HepG2 (cell line): ENCODE results near the gene ABCC1. TPM values are rescaled to one million over a fixed set of nuclear protein-coding genes. Genes with fewer than 3 reads are reported as not detected.
A peak's percentile ranks its signal among the peaks of the same experiment; 100 is the strongest.

Experiments
- ARID2 ChIP-seq: sonication (generic); formaldehyde crosslinking; IDR thresholded peaks from 2 replicates; pipeline ENCODE4 v1.8.1; 2022; ENCODE audit warnings: mild to moderate bottlenecking, missing genetic modification reagents, borderline replicate concordance
- BCL6 ChIP-seq: IDR thresholded peaks from 2 replicates; pipeline ENCODE4 v1.6.1; 2016; ENCODE audit warnings: missing genetic modification reagents, missing compliant biosample characterization
- CEBPB ChIP-seq: IDR thresholded peaks from 2 replicates; pipeline ENCODE4 v1.6.1; 2011; ENCODE audit warnings: low read depth, low read length, improper control_type of control experiment, borderline replicate concordance
- CEBPG ChIP-seq: IDR thresholded peaks from 2 replicates; pipeline ENCODE4 v1.6.1; 2016
- ELF3 ChIP-seq: IDR thresholded peaks from 2 replicates; pipeline ENCODE4 v1.6.1; 2016; ENCODE audit warnings: missing genetic modification reagents, missing compliant biosample characterization
- EP300 ChIP-seq, 3 experiments: sonication (generic) in 1 of 3; formaldehyde crosslinking in 1 of 3; IDR thresholded peaks; 2 replicates each; pipeline versions ENCODE4 v1.5.1 to v1.6.1; 2011 to 2020; ENCODE audit warnings: low read depth in 2 of 3, low read length in 2 of 3, borderline replicate concordance in 1 of 3, improper control_type of control experiment in 1 of 3, mild to moderate bottlenecking in 1 of 3, missing genetic modification reagents in 1 of 3, moderate library complexity in 1 of 3
- ERF ChIP-seq: IDR thresholded peaks from 2 replicates; pipeline ENCODE4 v1.6.1; 2018; ENCODE audit warnings: missing biosample characterization, missing genetic modification reagents
- FOSL2 ChIP-seq: sonication (generic); formaldehyde crosslinking; IDR thresholded peaks from 2 replicates; pipeline ENCODE4 v1.4.0; 2020; ENCODE audit warnings: missing genetic modification reagents
- FOXA3 ChIP-seq: IDR thresholded peaks from 2 replicates; pipeline ENCODE4 v1.6.1; 2016; ENCODE audit warnings: missing genetic modification reagents, missing compliant biosample characterization
- FOXJ3 ChIP-seq: sonication (generic); formaldehyde crosslinking; IDR thresholded peaks from 2 replicates; pipeline ENCODE4 v1.4.0; 2020; ENCODE audit warnings: missing genetic modification reagents, mild to moderate bottlenecking, borderline replicate concordance
- IRX3 ChIP-seq: sonication (generic); formaldehyde crosslinking; IDR thresholded peaks from 2 replicates; pipeline ENCODE4 v1.8.1; 2023; ENCODE audit warnings: mild to moderate bottlenecking, low read depth, missing genetic modification reagents, borderline replicate concordance
- LCORL ChIP-seq, 2 experiments: fragments of 450-650 bp in 1 of 2; sonication (generic) in 1 of 2; formaldehyde crosslinking in 1 of 2; IDR thresholded peaks; 2 replicates each; pipeline versions ENCODE4 v1.5.0 to v1.6.1; 2017 to 2020; ENCODE audit warnings: antibody characterized with exemption in 1 of 2, missing genetic modification reagents in 1 of 2
- MAFF ChIP-seq: IDR thresholded peaks from 2 replicates; pipeline ENCODE4 v1.6.1; 2011; ENCODE audit warnings: low read depth, low read length, improper control_type of control experiment
- MEF2D ChIP-seq: sonication (generic); formaldehyde crosslinking; IDR thresholded peaks from 2 replicates; pipeline ENCODE4 v1.5.1; 2020; ENCODE audit warnings: mild to moderate bottlenecking, missing genetic modification reagents
- MTA3 ChIP-seq: sonication (generic); formaldehyde crosslinking; IDR thresholded peaks from 2 replicates; pipeline ENCODE4 v1.4.0; 2020; ENCODE audit warnings: missing genetic modification reagents
- NAIF1 ChIP-seq: sonication (generic); formaldehyde crosslinking; IDR thresholded peaks from 2 replicates; pipeline ENCODE4 v1.5.0; 2020; ENCODE audit warnings: mild to moderate bottlenecking, missing genetic modification reagents, borderline replicate concordance
- SAP130 ChIP-seq: IDR thresholded peaks from 2 replicates; pipeline ENCODE4 v1.6.1; 2016; ENCODE audit warnings: low read depth
- TOPORS ChIP-seq: sonication (generic); formaldehyde crosslinking; IDR thresholded peaks from 2 replicates; pipeline ENCODE4 v1.8.0; 2023; ENCODE audit warnings: mild to moderate bottlenecking, missing genetic modification reagents
- ZBTB21 ChIP-seq: sonication (generic); formaldehyde crosslinking; IDR thresholded peaks from 2 replicates; pipeline ENCODE4 v1.4.0; 2020; ENCODE audit warnings: missing genetic modification reagents
- ZFP36 ChIP-seq: fragments of 150-350 bp; IDR thresholded peaks from 2 replicates; pipeline ENCODE4 v1.6.1; 2018; ENCODE audit warnings: borderline replicate concordance, low read length, low read depth; ENCODE audit not compliant: partially characterized antibody
- ZNF253 ChIP-seq: sonication (generic); formaldehyde crosslinking; IDR thresholded peaks from 2 replicates; pipeline ENCODE4 v1.8.0; 2022; ENCODE audit warnings: mild to moderate bottlenecking, missing genetic modification reagents, borderline replicate concordance
- ZNF264 ChIP-seq: sonication (generic); formaldehyde crosslinking; IDR thresholded peaks from 2 replicates; pipeline ENCODE4 v1.4.0; 2020; ENCODE audit warnings: missing genetic modification reagents
- ZNF335 ChIP-seq: sonication (generic); formaldehyde crosslinking; IDR thresholded peaks from 2 replicates; pipeline ENCODE4 v1.4.0; 2020; ENCODE audit warnings: missing genetic modification reagents
- ZNF619 ChIP-seq: sonication (generic); formaldehyde crosslinking; IDR thresholded peaks from 2 replicates; pipeline ENCODE4 v1.4.0; 2020; ENCODE audit warnings: mild to moderate bottlenecking, missing genetic modification reagents
- polyA plus RNA-seq, 8 experiments: library from polyadenylated mRNA; depleted of rRNA in 3 of 8; stranded (reverse) in 7 of 8; unstranded in 1 of 8; fragments of >200 nt; fragmentation: Illumina TruSeq in 4 of 8; extraction: Trizol in 4 of 8; gene quantifications; 2 replicates each; pipeline versions ENCODE4 v1.2.1 to v1.2.3, GENCODE V29; 2011 to 2016; ENCODE audit warnings: low read depth in 4 of 8, missing spikeins in 1 of 8, mixed read lengths in 1 of 8; ENCODE audit not compliant: insufficient read depth in 1 of 8
- total RNA-seq, 5 experiments: library from RNA; depleted of rRNA; stranded (reverse); fragments of >200 nt; fragmentation: Illumina TruSeq; extraction: Trizol; gene quantifications; 2 replicates each; pipeline ENCODE4 v1.2.3, GENCODE V29; 2016; ENCODE audit warnings: low read depth in 1 of 5
- TF ChIP-seq, protein P1 (sequence below): sonication (generic); formaldehyde crosslinking; IDR thresholded peaks from 2 replicates; pipeline ENCODE4 v1.5.1; 2020; ENCODE audit warnings: missing genetic modification reagents, mild to moderate bottlenecking, borderline replicate concordance
- TF ChIP-seq, protein P2 (sequence below): sonication (generic); formaldehyde crosslinking; IDR thresholded peaks from 2 replicates; pipeline ENCODE4 v1.4.0; 2020; ENCODE audit warnings: missing genetic modification reagents, borderline replicate concordance
- TF ChIP-seq, protein P3 (sequence below): sonication (generic); formaldehyde crosslinking; IDR thresholded peaks from 2 replicates; pipeline ENCODE4 v1.8.1; 2023; ENCODE audit warnings: mild to moderate bottlenecking, missing genetic modification reagents

ABCC1 gene
- total and polyA plus RNA-seq, 2 of the 13 experiments (the other 11 are each of a cell fraction or from before 2014, with no cell fraction given), result 13.0 to 30.6 TPM

GRCh38 chr16:15946257-15947044 is 3.0 kb upstream of the ABCC1 start (continued):
- no peak for TF ChIP-seq TOPORS (CRISPR knock-in tag)
- peak; percentile 65 for TF ChIP-seq ZFP36
- TF ChIP-seq ERF, result 0 out of 2 replicates have a peak, but pooled peaks have one; percentile 18
- peak; percentile 43; the same call in 1 of the 2 replicates for TF ChIP-seq ELF3 (CRISPR knock-in tag)
- TF ChIP-seq FOXA3 (CRISPR knock-in tag), result peak; percentile 63
- TF ChIP-seq IRX3 (CRISPR knock-in tag), result no peak
- TF ChIP-seq ZNF253 (CRISPR knock-in tag), result no peak
- TF ChIP-seq MTA3, result 0 out of 2 replicates have a peak, but pooled peaks have one; percentile 51
- TF ChIP-seq MAFF, result 0 out of 2 replicates have a peak, but pooled peaks have one; percentile 14
- TF ChIP-seq, protein P1, sequence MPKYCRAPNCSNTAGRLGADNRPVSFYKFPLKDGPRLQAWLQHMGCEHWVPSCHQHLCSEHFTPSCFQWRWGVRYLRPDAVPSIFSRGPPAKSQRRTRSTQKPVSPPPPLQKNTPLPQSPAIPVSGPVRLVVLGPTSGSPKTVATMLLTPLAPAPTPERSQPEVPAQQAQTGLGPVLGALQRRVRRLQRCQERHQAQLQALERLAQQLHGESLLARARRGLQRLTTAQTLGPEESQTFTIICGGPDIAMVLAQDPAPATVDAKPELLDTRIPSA (CRISPR knock-in tag), result no peak
- TF ChIP-seq, protein P2, sequence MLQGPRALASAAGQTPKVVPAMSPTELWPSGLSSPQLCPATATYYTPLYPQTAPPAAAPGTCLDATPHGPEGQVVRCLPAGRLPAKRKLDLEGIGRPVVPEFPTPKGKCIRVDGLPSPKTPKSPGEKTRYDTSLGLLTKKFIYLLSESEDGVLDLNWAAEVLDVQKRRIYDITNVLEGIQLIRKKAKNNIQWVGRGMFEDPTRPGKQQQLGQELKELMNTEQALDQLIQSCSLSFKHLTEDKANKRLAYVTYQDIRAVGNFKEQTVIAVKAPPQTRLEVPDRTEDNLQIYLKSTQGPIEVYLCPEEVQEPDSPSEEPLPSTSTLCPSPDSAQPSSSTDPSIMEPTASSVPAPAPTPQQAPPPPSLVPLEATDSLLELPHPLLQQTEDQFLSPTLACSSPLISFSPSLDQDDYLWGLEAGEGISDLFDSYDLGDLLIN (CRISPR knock-in tag), result no peak
- TF ChIP-seq ZNF264 (CRISPR knock-in tag), result no peak
- no peak for TF ChIP-seq LCORL (IDR thresholded peaks at IDR 0.05)
- TF ChIP-seq LCORL (CRISPR knock-in tag; IDR thresholded peaks at IDR 0.05), result no peak
- TF ChIP-seq BCL6, result peak; percentile 31; the same call in 1 of the 2 replicates
- TF ChIP-seq ZNF335 (CRISPR knock-in tag), result no peak
- TF ChIP-seq FOXJ3 (CRISPR knock-in tag), result no peak
- peak; percentile 56 for TF ChIP-seq SAP130
- peak in 1 of 2 experiments; percentile 53; a peak in 2 of 4 replicates for TF ChIP-seq EP300 (IDR thresholded peaks at IDR 0.05; ENCODE audit: low read depth in 2 of 2, low read length in 2 of 2)
- no peak; the same call in 1 of the 2 replicates for TF ChIP-seq EP300 (CRISPR knock-in tag; IDR thresholded peaks at IDR 0.05; ENCODE audit: borderline replicate concordance)
- TF ChIP-seq MEF2D (CRISPR knock-in tag), result no peak; the same call in 1 of the 2 replicates
- no peak for TF ChIP-seq NAIF1 (CRISPR knock-in tag)
- peak; percentile 91 for TF ChIP-seq FOSL2 (CRISPR knock-in tag)
- TF ChIP-seq ZNF619 (CRISPR knock-in tag), result no peak
- TF ChIP-seq, protein P3, sequence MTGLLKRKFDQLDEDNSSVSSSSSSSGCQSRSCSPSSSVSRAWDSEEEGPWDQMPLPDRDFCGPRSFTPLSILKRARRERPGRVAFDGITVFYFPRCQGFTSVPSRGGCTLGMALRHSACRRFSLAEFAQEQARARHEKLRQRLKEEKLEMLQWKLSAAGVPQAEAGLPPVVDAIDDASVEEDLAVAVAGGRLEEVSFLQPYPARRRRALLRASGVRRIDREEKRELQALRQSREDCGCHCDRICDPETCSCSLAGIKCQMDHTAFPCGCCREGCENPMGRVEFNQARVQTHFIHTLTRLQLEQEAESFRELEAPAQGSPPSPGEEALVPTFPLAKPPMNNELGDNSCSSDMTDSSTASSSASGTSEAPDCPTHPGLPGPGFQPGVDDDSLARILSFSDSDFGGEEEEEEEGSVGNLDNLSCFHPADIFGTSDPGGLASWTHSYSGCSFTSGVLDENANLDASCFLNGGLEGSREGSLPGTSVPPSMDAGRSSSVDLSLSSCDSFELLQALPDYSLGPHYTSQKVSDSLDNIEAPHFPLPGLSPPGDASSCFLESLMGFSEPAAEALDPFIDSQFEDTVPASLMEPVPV (CRISPR knock-in tag), result 0 out of 2 replicates have a peak, but pooled peaks have one; percentile 17
- TF ChIP-seq CEBPB, result peak; percentile 67; the same call in 1 of the 2 replicates
- peak; percentile 50; the same call in 1 of the 2 replicates for TF ChIP-seq CEBPG
- no peak for TF ChIP-seq ZBTB21 (CRISPR knock-in tag)
- peak; percentile 55; the same call in 1 of the 2 replicates for TF ChIP-seq ARID2 (CRISPR knock-in tag)
